GM23338 (cell line): ENCODE measurements around the gene MTHFD1L. TPM values are rescaled to one million over a fixed set of nuclear protein-coding genes. Genes with fewer than 3 reads are reported as not detected.

ENCODE experiments used
- ATAC-seq: fragments of 200-7000 bp; cut with Tn5 transposase; 3 replicates; pipeline ENCODE4 v1.9.1; 2020
- DNase-seq: peaks from one replicate; pipeline ENCODE4 v3.0.0-alpha.2; 2015; ENCODE audit warnings: low spot score
- H2AFZ ChIP-seq: fragments of 200-600 bp; sonication (generic); 2 replicates; pipeline ENCODE4 v1.8.0; 2016; ENCODE audit warnings: antibody characterized with exemption, mild to moderate bottlenecking, moderate library complexity
- H3F3A ChIP-seq: fragments of 200-600 bp; sonication (generic); replicated peaks from 2 replicates; pipeline ENCODE4 v1.8.0; 2017; ENCODE audit warnings: antibody characterized with exemption, mixed run types, low read depth
- H3K27ac ChIP-seq: fragments of 200-600 bp; sonication (generic); 2 replicates; pipeline ENCODE4 v1.6.1; 2016; ENCODE audit warnings: low read depth
- H3K27me3 ChIP-seq: fragments of 200-600 bp; sonication (generic); 2 replicates; pipeline ENCODE4 v1.8.0; 2016; ENCODE audit warnings: mild to moderate bottlenecking, mixed run types, moderate library complexity; ENCODE audit not compliant: insufficient read depth
- H3K36me3 ChIP-seq: fragments of 200-600 bp; sonication (generic); 2 replicates; pipeline ENCODE4 v1.8.0; 2016; ENCODE audit warnings: mild to moderate bottlenecking; ENCODE audit not compliant: insufficient read depth
- H3K4me1 ChIP-seq: fragments of 200-600 bp; sonication (generic); 2 replicates; pipeline ENCODE4 v1.8.0; 2016; ENCODE audit warnings: mild to moderate bottlenecking, moderate library complexity; ENCODE audit not compliant: insufficient read depth
- H3K4me2 ChIP-seq: fragments of 200-600 bp; sonication (generic); 2 replicates; pipeline ENCODE4 v1.7.1; 2017; ENCODE audit warnings: mixed run types
- H3K4me3 ChIP-seq: fragments of 200-600 bp; sonication (generic); 2 replicates; pipeline ENCODE4 v1.6.1; 2016; ENCODE audit warnings: mixed run types
- H3K79me2 ChIP-seq: fragments of 200-600 bp; sonication (generic); replicated peaks from 2 replicates; pipeline ENCODE4 v1.8.0; 2017; ENCODE audit warnings: mild to moderate bottlenecking; ENCODE audit not compliant: insufficient read depth
- H3K9me2 ChIP-seq: fragments of 200-600 bp; sonication (generic); 2 replicates; pipeline ENCODE4 v1.8.0; 2017; ENCODE audit not compliant: insufficient read depth
- H4K20me1 ChIP-seq: fragments of 200-600 bp; sonication (generic); replicated peaks from 2 replicates; pipeline ENCODE4 v1.8.0; 2017; ENCODE audit warnings: mild to moderate bottlenecking; ENCODE audit not compliant: insufficient read depth
- H3K27ac Mint-ChIP-seq: 2 replicates; pipeline ENCODE4 v1.8.0; 2020; ENCODE audit warnings: inconsistent platforms, mild to moderate bottlenecking, moderate library complexity, mixed read lengths
- H3K27me3 Mint-ChIP-seq: 3 replicates; pipeline ENCODE4 v1.8.0; 2022; ENCODE audit warnings: low read depth, mild to moderate bottlenecking, moderate library complexity, mixed read lengths, inconsistent platforms; ENCODE audit not compliant: insufficient read depth, poor library complexity
- H3K36me3 Mint-ChIP-seq: 3 replicates; pipeline ENCODE4 v1.8.0; 2021; ENCODE audit warnings: low read depth, mild to moderate bottlenecking, inconsistent platforms, moderate library complexity, mixed read lengths
- H3K4me1 Mint-ChIP-seq: 3 replicates; pipeline ENCODE4 v1.8.0; 2020; ENCODE audit warnings: mild to moderate bottlenecking, inconsistent platforms, mixed read lengths
- H3K4me3 Mint-ChIP-seq: 3 replicates; pipeline ENCODE4 v1.8.0; 2021; ENCODE audit warnings: moderate library complexity, mild to moderate bottlenecking, inconsistent platforms, mixed read lengths
- H3K9me3 Mint-ChIP-seq: 3 replicates; pipeline ENCODE4 v1.8.0; 2020; ENCODE audit warnings: moderate library complexity, mild to moderate bottlenecking, inconsistent platforms, mixed read lengths
- CREB1 ChIP-seq: fragments of 250-450 bp; sonication (Bioruptor Pico); IDR thresholded peaks from 2 replicates; pipeline ENCODE4 v1.5.0; 2020; ENCODE audit warnings: low read depth, mild to moderate bottlenecking, moderate library complexity
- CTCF ChIP-seq, 2 experiments: fragments of 200-600 bp in 1 of 2; sonication (generic) in 1 of 2; conservative IDR thresholded peaks; 2 replicates each; pipeline versions ENCODE4 v1.5.1 to v1.6.1; 2016 to 2017; ENCODE audit warnings: antibody characterized with exemption in 2 of 2, low read depth in 2 of 2, mild to moderate bottlenecking in 2 of 2, moderate library complexity in 1 of 2
- EZH2 ChIP-seq: fragments of 200-600 bp; sonication (generic); IDR thresholded peaks from one replicate; pipeline ENCODE4 v1.8.0; 2017; ENCODE audit warnings: antibody characterized with exemption, mild to moderate bottlenecking, low read depth; ENCODE audit not compliant: unreplicated experiment
- EZH2phosphoT487 ChIP-seq: fragments of 200-600 bp; sonication (generic); IDR thresholded peaks from one replicate; pipeline ENCODE4 v1.8.1; 2018; ENCODE audit warnings: antibody characterized with exemption; ENCODE audit not compliant: unreplicated experiment
- JUNB ChIP-seq: IDR thresholded peaks from one replicate; pipeline ENCODE4 v1.6.1; 2016; ENCODE audit warnings: antibody characterized with exemption; ENCODE audit not compliant: unreplicated experiment
- NANOG ChIP-seq: IDR thresholded peaks from 2 replicates; pipeline ENCODE4 v1.6.1; 2016; ENCODE audit warnings: antibody characterized with exemption, borderline replicate concordance
- POLR2AphosphoS5 ChIP-seq: IDR thresholded peaks from 2 replicates; pipeline ENCODE4 v1.6.1; 2016; ENCODE audit warnings: antibody characterized with exemption, low read depth
- STAT1 ChIP-seq: IDR thresholded peaks from one replicate; pipeline ENCODE4 v1.6.1; 2016; ENCODE audit warnings: antibody characterized with exemption; ENCODE audit not compliant: unreplicated experiment
- ZNF114 ChIP-seq: fragments of 250-450 bp; sonication (Bioruptor Pico); IDR thresholded peaks from 2 replicates; pipeline ENCODE4 v1.5.0; 2020; ENCODE audit warnings: mild to moderate bottlenecking, moderate library complexity
- ZNF331 ChIP-seq: fragments of 250-450 bp; sonication (Bioruptor Pico); IDR thresholded peaks from 2 replicates; pipeline ENCODE4 v1.5.0; 2020; ENCODE audit warnings: low read depth, mild to moderate bottlenecking, moderate library complexity
- ZNF462 ChIP-seq: fragments of 250-450 bp; sonication (Bioruptor Pico); IDR thresholded peaks from 2 replicates; pipeline ENCODE4 v1.5.0; 2020; ENCODE audit warnings: mild to moderate bottlenecking, moderate library complexity
- polyA plus RNA-seq: library from polyadenylated mRNA; unstranded; fragments of >200 nt; fragmentation: Nextera tagmentation; extraction: Ambion mirVana; gene quantifications from 2 replicates; pipeline ENCODE4 v1.2.1, GENCODE V29; 2016
- total RNA-seq: library from RNA; depleted of rRNA; stranded (reverse); fragments of >200 nt; shearing (Covaris generic); gene quantifications from 2 replicates; pipeline ENCODE4 v1.2.3, GENCODE V29; 2014
- TF ChIP-seq, protein P1 (sequence below): IDR thresholded peaks from one replicate; pipeline ENCODE4 v1.6.1; 2018; ENCODE audit warnings: antibody characterized with exemption; ENCODE audit not compliant: unreplicated experiment

Gene MTHFD1L
- total and polyA plus RNA-seq, 2 experiments from 2014 or later, result 53.2 to 66.8 TPM

DNA sequence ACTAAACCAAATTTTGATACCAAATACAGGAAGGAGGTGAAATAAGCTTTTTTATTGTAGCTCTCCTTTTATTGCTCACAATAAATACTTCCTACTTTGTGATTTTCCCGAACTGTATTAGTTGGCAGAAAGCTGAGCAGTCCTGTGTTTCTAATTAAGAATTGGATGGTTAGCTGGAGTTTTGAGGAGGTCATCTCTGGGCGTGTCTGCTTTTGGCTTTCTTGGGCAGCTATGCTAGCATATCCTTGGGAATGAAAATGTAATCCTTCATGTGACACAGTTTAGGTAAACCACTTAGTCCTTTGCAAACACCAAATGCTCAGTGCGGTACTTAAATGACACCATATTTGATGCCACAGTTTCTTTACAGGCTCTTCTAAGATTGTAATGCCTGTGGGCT is 67.5 kb downstream of the MTHFD1L start (continued):
- no peak for TF ChIP-seq CTCF (conservative IDR thresholded peaks at IDR 0.05; ENCODE audit: low read depth in 2 of 2)

GRCh38 chr6:150934380-150934779 is 68.9 kb downstream of the MTHFD1L start:
- Mint-ChIP-seq H3K36me3 (peaks cover 58% of the 10 kb centered on the region), H3K4me3 (no peak overlapping the region), H3K9me3 (no peaks in the 10 kb centered on the region), H3K4me1 (no peaks in the 10 kb centered on the region), H3K27ac (no peak overlapping the region), H3K27me3 (peaks cover 6% of the 10 kb centered on the region)
- H3K27me3 ChIP-seq, result no peaks in the 10 kb centered on the region
- no peak overlapping the region for H3K27ac ChIP-seq
- H3K9me2 ChIP-seq, result no peaks in the 10 kb centered on the region
- H3K79me2 ChIP-seq, result no peaks in the 10 kb centered on the region
- peaks cover 32% of the 10 kb centered on the region for H3K36me3 ChIP-seq
- H3K4me3 ChIP-seq, result no peak overlapping the region
- peaks cover 5% of the 10 kb centered on the region for H4K20me1 ChIP-seq
- no peak for ATAC-seq
- no peak overlapping the region for H2AFZ ChIP-seq
- no peaks in the 10 kb centered on the region for H3K4me1 ChIP-seq
- no peaks in the 10 kb centered on the region for H3F3A ChIP-seq
- DNase-seq, result no peak
- no peak overlapping the region for H3K4me2 ChIP-seq
- TF ChIP-seq CREB1 (CRISPR knock-in tag) (no peak), NANOG (no peak), ZNF331 (no peak), EZH2phosphoT487 (no peak), STAT1 (no peak), ZNF462 (CRISPR knock-in tag) (no peak), POLR2AphosphoS5 (no peak), EZH2 (no peak), JUNB (no peak), ZNF114 (CRISPR knock-in tag) (no peak), CTCF (conservative IDR thresholded peaks at IDR 0.05; ENCODE audit: low read depth in 2 of 2) (no peak)
- TF ChIP-seq, protein P1, sequence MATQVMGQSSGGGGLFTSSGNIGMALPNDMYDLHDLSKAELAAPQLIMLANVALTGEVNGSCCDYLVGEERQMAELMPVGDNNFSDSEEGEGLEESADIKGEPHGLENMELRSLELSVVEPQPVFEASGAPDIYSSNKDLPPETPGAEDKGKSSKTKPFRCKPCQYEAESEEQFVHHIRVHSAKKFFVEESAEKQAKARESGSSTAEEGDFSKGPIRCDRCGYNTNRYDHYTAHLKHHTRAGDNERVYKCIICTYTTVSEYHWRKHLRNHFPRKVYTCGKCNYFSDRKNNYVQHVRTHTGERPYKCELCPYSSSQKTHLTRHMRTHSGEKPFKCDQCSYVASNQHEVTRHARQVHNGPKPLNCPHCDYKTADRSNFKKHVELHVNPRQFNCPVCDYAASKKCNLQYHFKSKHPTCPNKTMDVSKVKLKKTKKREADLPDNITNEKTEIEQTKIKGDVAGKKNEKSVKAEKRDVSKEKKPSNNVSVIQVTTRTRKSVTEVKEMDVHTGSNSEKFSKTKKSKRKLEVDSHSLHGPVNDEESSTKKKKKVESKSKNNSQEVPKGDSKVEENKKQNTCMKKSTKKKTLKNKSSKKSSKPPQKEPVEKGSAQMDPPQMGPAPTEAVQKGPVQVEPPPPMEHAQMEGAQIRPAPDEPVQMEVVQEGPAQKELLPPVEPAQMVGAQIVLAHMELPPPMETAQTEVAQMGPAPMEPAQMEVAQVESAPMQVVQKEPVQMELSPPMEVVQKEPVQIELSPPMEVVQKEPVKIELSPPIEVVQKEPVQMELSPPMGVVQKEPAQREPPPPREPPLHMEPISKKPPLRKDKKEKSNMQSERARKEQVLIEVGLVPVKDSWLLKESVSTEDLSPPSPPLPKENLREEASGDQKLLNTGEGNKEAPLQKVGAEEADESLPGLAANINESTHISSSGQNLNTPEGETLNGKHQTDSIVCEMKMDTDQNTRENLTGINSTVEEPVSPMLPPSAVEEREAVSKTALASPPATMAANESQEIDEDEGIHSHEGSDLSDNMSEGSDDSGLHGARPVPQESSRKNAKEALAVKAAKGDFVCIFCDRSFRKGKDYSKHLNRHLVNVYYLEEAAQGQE, result no peak
